Stimulated activated CD8-positive, alpha-beta memory T cell treated with anti-CD3 and anti-CD28 coated beads, Interleukin-4, amount 100 ng/mL, for 48 hours (primary cell): ENCODE measurements around the gene MAPK4.

Experiments used
- DNase-seq: peaks from one replicate; pipeline ENCODE4 v3.0.0-alpha.2; 2020

MAPK4 gene

GRCh38 chr18:50656396-50656795, 96.5 kb downstream of the MAPK4 start:
- DNase-seq = no peak

- no peak for DNase-seq
These were observed 97.1 kb downstream of the MAPK4 start for GRCh38 chr18:50656841-50657470.

DNA sequence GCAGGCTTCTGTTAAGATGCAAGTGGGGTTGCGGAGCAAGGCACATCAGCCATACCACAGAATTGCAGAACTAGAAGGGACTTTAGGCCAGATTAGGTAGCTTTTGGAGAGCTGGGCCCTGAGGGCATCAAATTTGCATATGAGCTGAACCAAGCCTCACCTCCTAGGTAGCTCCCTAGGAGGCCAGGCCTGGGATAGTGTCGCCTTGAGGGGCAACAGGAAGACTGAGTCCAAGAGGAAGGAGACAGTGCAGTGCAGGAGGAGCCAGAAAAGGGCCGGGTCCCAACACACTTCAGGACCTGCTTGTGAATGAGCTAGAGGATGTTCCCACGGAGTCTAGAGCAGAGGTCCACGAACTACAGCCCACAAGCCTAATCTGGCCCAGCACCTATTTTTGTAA, 98.7 kb downstream of the MAPK4 start:
- no peak for DNase-seq

DNA sequence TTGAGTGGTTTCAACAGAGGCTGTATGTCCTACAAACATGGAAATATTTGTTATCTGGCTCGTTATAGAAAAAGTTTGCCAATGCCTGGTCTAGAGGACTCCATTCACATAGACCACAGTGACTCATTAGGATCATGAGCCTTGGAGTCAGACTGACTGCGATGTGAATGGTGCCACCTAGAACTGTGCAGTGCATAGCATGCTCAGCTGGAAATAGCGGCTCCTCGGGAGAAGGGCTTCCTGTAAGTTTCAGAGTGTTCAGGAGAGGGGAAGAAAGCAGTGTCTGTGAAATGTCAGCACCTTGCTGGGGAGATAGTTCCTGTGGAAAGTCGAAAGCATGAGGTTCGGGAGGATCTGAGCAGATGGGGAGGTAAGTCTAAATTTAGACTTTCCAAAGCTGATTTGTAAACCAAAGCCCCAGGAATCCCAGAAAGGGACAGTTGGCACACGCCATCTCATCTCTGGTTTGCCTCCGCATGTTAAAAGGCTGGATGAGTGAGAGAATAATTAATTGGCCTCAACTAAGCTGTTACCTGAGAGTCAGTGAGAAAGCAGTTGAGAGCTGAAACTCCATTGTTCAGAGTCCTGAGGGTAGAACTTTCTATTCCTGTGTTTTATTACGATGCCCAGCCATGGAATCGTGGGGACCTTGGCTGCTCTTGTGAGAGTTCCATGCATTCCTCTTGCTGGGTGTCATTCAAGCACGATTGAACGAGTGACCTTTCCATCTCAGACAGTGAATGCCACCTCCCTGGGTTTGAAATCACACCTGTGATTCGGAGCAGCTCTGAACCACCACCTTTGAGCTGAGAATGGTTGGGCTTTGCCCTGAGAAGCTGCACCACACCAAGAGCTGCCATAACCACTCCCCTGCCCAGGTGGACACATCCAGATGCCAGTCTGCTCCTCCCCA, 99.5 kb downstream of the MAPK4 start:
- DNase-seq = no peak

- no peak for DNase-seq
These were observed 101.1 kb downstream of the MAPK4 start for GRCh38 chr18:50661013-50661412.

DNA sequence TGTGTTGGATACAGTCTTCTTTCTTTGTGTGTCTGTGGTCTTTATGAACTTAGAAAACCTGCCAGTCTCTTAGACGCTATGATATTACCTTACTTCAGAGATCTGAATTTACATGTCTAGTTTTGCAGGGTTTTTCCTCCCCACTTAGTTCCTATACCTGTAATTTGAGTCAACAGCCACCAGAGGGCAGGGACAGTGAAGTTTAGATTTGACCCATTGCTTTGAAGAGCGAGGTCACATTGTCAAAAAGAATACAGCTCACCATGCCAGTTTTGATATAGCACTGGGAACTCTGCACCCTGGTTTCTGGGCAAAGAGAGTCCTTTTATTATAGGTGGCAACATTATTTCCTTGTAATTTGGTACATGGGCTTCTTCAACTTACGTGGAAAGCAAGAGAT, 102.3 kb downstream of the MAPK4 start:
- no peak for DNase-seq

GRCh38 chr18:50662775-50663383, 103.0 kb downstream of the MAPK4 start:
- no peak for DNase-seq

GRCh38 chr18:50663626-50664441, 103.9 kb downstream of the MAPK4 start:
- no peak for DNase-seq

DNA sequence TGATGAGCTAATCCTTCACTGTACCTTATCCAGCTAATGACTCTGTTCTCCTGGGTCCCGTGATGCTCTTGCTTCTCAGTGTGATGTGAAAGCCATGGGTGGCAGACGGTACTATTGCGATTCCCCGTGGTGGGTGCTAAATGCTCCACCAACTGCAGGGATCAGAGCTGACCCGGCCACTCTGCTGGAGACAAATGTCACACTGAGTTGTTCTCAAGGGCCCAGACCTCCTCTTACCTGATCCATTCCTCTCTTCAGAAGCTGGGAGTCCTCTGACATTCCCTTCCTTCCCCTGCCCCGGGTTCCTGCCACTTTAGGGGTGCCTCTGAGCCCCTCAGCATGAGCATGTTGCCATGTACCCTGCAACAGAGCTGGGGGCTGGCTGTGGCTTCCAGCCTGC, 105.1 kb downstream of the MAPK4 start:
- no peak for DNase-seq

DNA sequence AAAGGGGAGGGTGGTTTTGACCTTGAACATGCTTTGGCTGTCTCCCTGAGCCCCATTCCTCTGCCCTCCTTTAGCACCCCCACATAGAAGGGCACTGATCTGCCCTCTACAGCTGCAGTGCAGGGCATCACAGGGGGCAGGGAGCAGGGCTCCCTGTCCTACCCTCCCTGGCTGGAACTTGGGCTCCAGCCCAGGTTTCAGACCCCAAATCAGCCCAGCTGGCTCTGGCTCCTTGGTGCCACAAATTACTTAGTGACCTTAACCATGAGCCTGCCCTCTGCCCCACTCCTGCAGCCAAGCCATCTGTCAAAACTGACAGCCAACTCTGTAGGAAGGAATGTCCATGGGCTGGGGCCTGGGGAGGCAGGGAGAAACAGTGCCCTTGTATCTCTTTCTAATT, 105.6 kb downstream of the MAPK4 start:
- DNase-seq = no peak

DNA sequence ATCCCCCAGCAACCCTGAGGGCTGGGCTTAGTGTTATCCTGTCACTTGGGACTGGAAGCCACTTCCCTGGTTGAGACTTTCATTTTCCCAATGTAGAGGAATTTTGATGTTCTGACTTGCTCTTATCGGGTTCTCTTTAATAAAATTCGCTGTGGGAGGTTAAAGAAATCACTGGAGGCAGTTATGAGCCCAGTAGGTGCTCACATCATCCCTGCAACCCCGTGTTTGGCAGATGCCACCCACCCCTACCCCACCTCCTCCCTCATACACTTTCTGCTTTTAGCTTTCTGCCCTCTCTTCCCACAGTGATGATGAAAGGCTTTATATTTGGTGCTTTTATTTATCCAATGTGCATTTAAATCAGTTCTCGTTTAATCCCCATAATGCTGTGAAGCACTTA, 106.6 kb downstream of the MAPK4 start:
- no peak for DNase-seq

- no peak for DNase-seq
These were observed 111.5 kb downstream of the MAPK4 start for GRCh38 chr18:50671376-50671775.

DNA sequence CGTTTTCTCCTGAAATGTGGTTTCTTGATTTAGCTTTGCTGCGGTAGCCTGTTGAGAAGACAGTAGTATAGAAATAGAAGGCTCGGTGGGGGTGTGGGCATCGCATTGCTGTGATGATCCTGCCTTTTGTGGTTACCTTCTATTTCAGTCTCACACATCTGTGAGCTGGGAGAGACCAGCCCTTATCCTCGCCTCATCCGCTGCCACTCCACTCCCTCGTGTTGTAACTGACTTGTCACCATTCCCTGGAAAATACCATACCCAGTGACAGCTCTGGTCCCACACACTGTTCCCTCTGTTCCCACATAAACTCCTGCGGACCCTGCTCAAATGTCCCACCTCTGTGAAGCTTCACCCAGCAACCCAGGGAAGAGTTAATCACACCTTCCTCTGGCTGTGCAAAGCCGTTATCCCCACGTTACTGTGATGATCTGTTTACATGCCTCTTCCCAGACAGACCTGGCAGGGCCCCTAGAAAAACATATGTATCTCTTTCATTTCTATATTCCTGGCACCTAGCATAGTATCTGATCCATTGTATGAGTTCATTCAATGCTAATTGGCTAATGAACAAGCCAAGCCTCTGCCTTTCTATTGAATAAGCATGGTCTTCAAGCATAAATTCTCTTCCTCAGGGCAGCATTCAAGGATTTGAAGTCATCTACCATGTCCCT, 114.6 kb downstream of the MAPK4 start:
- no peak for DNase-seq

DNA sequence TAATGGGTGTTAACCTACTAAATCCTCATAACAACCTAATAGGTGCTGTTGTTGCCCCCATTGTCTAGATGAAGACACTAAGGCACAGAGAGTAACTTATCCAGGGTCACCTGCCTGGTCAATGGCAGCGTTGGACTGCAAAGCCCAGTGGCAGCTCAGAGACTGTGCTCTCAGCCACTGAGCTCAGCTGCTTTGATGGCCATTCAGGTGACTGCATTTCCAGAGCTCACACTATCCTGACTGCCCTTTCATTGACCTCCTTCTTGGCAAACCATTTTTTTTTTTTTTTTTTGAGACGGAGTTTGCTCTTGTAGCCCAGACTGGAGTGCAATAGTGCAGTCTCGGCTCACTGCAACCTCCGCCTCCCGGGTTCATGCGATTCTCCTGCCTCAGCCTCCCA, 115.2 kb downstream of the MAPK4 start:
- DNase-seq = no peak

- no peak for DNase-seq
These were observed 118.8 kb downstream of the MAPK4 start for GRCh38 chr18:50678651-50679050.

- no peak for DNase-seq
These were observed 119.2 kb downstream of the MAPK4 start for GRCh38 chr18:50679056-50679455.

DNA sequence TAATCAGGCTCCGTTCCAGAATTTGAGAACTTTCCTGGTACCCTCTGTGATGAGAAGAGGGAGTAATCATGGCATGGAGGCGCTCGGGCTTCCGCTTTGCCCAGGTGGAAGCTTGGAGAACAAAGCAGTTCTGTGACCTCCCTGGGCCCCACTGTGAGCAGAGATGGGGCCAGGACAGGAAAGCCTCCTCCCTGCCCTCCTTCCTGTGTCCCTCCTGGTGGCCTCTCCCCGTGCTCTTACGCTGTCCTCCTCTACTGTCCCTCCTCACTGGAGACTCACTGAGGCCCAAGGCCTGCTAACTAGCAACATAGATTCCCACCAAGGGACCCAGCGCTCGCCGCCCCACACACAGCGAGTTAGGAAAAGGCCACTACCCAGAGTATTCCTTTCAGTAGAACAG, 119.8 kb downstream of the MAPK4 start:
- DNase-seq = no peak

GRCh38 chr18:50680966-50681365, 121.1 kb downstream of the MAPK4 start:
- no peak for DNase-seq

DNA sequence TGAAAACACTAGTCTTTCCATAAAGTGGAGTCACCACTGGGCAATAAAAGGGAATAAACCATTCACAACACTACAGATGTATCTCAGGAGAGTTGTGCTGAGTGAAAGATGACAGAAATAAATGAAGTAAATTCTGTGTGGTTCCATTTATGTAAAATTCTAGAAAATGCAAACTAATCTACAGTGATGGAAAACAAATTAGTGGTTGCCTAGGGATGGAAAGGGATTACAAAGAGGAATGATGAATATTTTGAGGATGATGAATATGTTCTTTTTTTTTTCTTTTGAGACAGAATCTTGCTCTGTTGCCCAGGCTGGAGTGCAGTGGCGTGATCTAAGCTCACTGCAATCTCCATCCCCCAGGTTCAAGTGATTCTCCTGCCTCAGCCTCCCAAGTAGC, 123.0 kb downstream of the MAPK4 start:
- DNase-seq = no peak

DNA sequence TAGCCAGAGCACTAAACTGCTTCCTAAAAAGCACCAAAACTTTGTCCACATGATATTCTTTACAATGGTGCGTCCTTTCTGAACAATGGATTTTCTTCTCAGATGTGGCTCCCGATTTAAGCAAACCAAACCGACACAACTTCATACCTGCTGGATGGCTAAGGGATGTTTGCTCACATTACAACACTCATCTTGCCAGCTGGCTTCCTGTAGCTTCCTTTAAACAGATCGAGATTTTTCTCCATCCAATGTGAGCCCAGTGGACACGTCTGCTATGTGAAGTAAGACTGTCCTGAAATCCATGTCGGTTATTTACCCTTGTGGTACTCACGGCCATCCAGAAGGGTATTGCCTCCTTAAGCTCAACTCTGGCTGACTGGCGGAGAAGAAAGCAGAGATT, 126.5 kb downstream of the MAPK4 start:
- no peak for DNase-seq

GRCh38 chr18:50687491-50687890, 127.6 kb downstream of the MAPK4 start:
- no peak for DNase-seq

- DNase-seq = no peak
These were observed 129.7 kb downstream of the MAPK4 start for GRCh38 chr18:50689578-50689977.

DNA sequence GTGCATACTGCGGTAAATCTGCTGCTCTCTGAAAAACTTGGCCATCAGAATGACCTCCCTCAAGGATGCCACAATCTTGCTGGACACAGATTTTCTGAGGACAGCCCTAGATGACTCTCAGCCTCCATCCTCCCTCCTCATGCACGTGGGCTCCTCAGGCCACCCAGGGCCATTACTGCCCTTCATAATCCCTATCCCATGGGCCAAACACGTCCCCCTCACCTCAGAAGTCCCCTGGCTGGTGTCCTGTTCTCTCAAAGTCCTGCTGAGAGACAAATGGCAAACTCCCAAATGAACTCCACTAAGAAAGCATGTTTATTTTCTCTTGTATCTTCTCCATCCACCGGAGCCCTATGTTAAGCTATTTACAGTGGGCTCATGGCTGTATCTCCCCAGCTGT, 134.3 kb downstream of the MAPK4 start:
- no peak for DNase-seq
